Endodermal cell (in vitro differentiated cells): ENCODE measurements around the gene NUP210. TPM values are rescaled to one million over a fixed set of nuclear protein-coding genes. Genes with fewer than 3 reads are reported as not detected.

Source experiments
- DNase-seq: peaks from one replicate; pipeline ENCODE4 v3.0.0-alpha.2; 2017
- H3K27ac ChIP-seq: 2 replicates; pipeline ENCODE4 v1.5.1; 2013; ENCODE audit warnings: mild to moderate bottlenecking, low read depth, low read length, moderate library complexity
- H3K27me3 ChIP-seq: 2 replicates; pipeline ENCODE4 v1.6.1; 2013; ENCODE audit warnings: mild to moderate bottlenecking, low read length, moderate library complexity; ENCODE audit not compliant: insufficient read depth, control insufficient read depth, poor library complexity, severe bottlenecking
- H3K36me3 ChIP-seq: 2 replicates; pipeline ENCODE4 v1.7.0; 2013; ENCODE audit warnings: mild to moderate bottlenecking, low read length, moderate library complexity; ENCODE audit not compliant: control insufficient read depth, insufficient read depth
- H3K4me1 ChIP-seq: one replicate; pipeline ENCODE4 v1.7.0; 2013; ENCODE audit warnings: low read length; ENCODE audit not compliant: control insufficient read depth, insufficient read depth
- H3K4me3 ChIP-seq: 2 replicates; pipeline ENCODE4 v1.5.1; 2013; ENCODE audit warnings: mild to moderate bottlenecking, low read length, moderate library complexity
- H3K9ac ChIP-seq: 2 replicates; pipeline ENCODE4 v1.6.1; 2013; ENCODE audit warnings: mild to moderate bottlenecking, low read length, moderate library complexity; ENCODE audit not compliant: poor library complexity, severe bottlenecking; ENCODE audit errors: extremely low read depth
- H3K9me3 ChIP-seq: 2 replicates; pipeline ENCODE4 v1.6.1; 2013; ENCODE audit warnings: mild to moderate bottlenecking, low read length, moderate library complexity; ENCODE audit not compliant: control insufficient read depth
- H3K27ac Mint-ChIP-seq: 2 replicates; pipeline ENCODE4 v1.8.0; 2020; ENCODE audit warnings: mixed read lengths
- H3K27me3 Mint-ChIP-seq: 2 replicates; pipeline ENCODE4 v1.8.0; 2021; ENCODE audit warnings: mild to moderate bottlenecking, mixed read lengths; ENCODE audit not compliant: insufficient read depth
- H3K36me3 Mint-ChIP-seq: 2 replicates; pipeline ENCODE4 v1.8.0; 2020; ENCODE audit warnings: low read depth, mixed read lengths
- H3K4me1 Mint-ChIP-seq: 2 replicates; pipeline ENCODE4 v1.8.0; 2020; ENCODE audit warnings: mixed read lengths
- H3K4me3 Mint-ChIP-seq: 2 replicates; pipeline ENCODE4 v1.8.0; 2020; ENCODE audit warnings: mild to moderate bottlenecking, moderate library complexity, mixed read lengths
- H3K9me3 Mint-ChIP-seq: 2 replicates; pipeline ENCODE4 v1.8.0; 2020; ENCODE audit warnings: mild to moderate bottlenecking, mixed read lengths
- WGBS, 2 experiments: methylation state at CpG; one replicate each; pipeline versions ENCODE4 v1.1.5 to v1.1.7; 2013; ENCODE audit warnings: missing lambda C conversion rate in 2 of 2, mixed read lengths in 1 of 2; ENCODE audit not compliant: insufficient coverage in 1 of 2, insufficient read length in 1 of 2; 5-methylcytosine and 5-hydroxymethylcytosine counted together
- total RNA-seq, 2 donors: library from RNA; stranded (reverse); fragmentation: NEBNext Ultra II Directional in 1 of 2; extraction: Animal tissue kit (Norgen Biotek cat#: 25700) in 1 of 2; gene quantifications; 2 replicates in 1 of 2; 3 replicates in 1 of 2; pipeline ENCODE4 v1.2.1, GENCODE V29; 2021
- TF ChIP-seq, protein P1 (sequence below): fragments of 200-600 bp; sonication (generic); conservative IDR thresholded peaks from 2 replicates; pipeline ENCODE4 v1.5.0; 2021; ENCODE audit warnings: antibody characterized with exemption, mild to moderate bottlenecking

NUP210 gene
- total RNA-seq, 2 donors from 2014 or later: 43.0 to 62.3 TPM

DNA sequence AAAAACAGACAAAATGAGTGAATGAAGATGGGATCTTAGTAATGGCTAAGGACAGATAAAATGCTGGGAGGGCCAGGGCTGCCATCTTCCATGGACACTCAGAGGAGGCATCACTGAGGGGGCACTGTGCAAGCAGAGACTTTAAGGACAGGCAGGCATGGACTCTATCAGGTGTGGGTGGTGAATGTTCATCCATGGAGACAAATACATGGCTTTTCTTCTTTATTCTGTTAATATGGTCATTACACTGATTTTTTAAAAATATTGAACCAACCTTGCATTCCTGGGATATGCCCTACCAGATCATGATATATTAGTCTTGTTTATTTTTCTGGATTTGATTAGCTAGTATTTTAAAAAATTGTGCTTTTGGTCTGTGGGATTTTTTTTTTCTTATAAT, 12.2 kb downstream of the NUP210 start:
- H3K27me3 ChIP-seq: no peaks in the 10 kb centered on the region
- no peaks in the 10 kb centered on the region for H3K4me1 Mint-ChIP-seq
- H3K36me3 ChIP-seq: no peaks in the 10 kb centered on the region
- DNase-seq: no peak
- H3K27ac ChIP-seq: no peak overlapping the region
- H3K9me3 Mint-ChIP-seq: peaks cover 9% of the 10 kb centered on the region
- TF ChIP-seq, protein P1, sequence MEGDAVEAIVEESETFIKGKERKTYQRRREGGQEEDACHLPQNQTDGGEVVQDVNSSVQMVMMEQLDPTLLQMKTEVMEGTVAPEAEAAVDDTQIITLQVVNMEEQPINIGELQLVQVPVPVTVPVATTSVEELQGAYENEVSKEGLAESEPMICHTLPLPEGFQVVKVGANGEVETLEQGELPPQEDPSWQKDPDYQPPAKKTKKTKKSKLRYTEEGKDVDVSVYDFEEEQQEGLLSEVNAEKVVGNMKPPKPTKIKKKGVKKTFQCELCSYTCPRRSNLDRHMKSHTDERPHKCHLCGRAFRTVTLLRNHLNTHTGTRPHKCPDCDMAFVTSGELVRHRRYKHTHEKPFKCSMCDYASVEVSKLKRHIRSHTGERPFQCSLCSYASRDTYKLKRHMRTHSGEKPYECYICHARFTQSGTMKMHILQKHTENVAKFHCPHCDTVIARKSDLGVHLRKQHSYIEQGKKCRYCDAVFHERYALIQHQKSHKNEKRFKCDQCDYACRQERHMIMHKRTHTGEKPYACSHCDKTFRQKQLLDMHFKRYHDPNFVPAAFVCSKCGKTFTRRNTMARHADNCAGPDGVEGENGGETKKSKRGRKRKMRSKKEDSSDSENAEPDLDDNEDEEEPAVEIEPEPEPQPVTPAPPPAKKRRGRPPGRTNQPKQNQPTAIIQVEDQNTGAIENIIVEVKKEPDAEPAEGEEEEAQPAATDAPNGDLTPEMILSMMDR: no peak
- H3K36me3 Mint-ChIP-seq: peaks cover 6% of the 10 kb centered on the region
- H3K9ac ChIP-seq: no peak overlapping the region
- peaks cover 2% of the 10 kb centered on the region for H3K27me3 Mint-ChIP-seq
- H3K4me3 ChIP-seq: no peak overlapping the region
- H3K9me3 ChIP-seq: peaks cover 10% of the 10 kb centered on the region
- no peak overlapping the region for H3K4me3 Mint-ChIP-seq
- H3K4me1 ChIP-seq: no peaks in the 10 kb centered on the region
- H3K27ac Mint-ChIP-seq: no peak overlapping the region

DNA sequence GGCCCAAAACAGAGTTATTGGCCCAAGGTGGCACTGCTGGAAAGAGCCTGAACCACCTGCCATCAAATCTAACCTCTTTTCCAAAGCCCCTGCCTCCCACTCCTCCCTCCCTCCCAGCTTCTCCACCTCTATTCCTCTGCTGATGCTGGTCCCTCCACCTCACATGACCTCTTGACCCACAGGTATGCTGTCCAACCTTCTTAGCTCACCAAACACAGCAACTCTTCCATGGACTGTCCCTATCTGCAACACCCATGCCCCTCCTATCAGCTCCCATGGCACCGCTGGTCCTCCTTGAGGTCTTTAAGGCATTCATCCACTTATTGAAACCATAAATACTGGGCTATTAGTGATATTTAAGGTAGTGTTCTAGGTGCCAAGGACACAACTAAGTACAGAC, 12.6 kb downstream of the NUP210 start:
- H3K4me3 Mint-ChIP-seq: no peak overlapping the region
- Histone ChIP-seq H3K9me3 (peaks cover 10% of the 10 kb centered on the region), H3K36me3 (no peaks in the 10 kb centered on the region), H3K27me3 (no peaks in the 10 kb centered on the region), H3K4me1 (no peaks in the 10 kb centered on the region), H3K27ac (no peak overlapping the region), H3K9ac (no peak overlapping the region), H3K4me3 (no peak overlapping the region)
- H3K36me3 Mint-ChIP-seq: peaks cover 6% of the 10 kb centered on the region
- no peak overlapping the region for H3K27ac Mint-ChIP-seq
- DNase-seq: no peak
- peaks cover 9% of the 10 kb centered on the region for H3K9me3 Mint-ChIP-seq
- H3K4me1 Mint-ChIP-seq: no peaks in the 10 kb centered on the region
- peaks cover 2% of the 10 kb centered on the region for H3K27me3 Mint-ChIP-seq
- 100% methylated on average over 1 of the region's 1 CpG; no CpG with 5 or more reads in 1 of the 2 experiments for WGBS, 2 experiments
- TF ChIP-seq, protein P1: no peak

DNA sequence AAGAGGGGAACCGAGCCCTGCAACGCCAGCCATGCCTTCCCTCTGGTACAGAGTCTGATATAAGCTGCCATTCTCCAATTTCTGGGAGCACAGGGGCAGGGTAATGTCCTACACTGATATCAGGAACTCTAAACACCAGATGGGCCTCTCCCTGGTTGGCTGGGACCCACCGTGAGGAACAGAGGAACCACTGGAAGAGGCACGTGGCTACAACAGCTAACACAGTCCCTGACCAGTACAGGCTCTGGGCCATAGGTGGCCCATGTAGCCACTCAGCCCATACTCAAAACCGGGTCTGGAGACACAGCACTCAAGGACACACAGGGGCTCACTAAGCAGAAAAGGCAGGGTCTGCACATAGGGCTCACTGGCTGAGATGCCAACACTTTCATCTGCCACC, 13.9 kb downstream of the NUP210 start:
- TF ChIP-seq, protein P1: no peak
- H3K27me3 Mint-ChIP-seq: peaks cover 2% of the 10 kb centered on the region
- no peak overlapping the region for H3K27ac ChIP-seq
- H3K36me3 Mint-ChIP-seq: peaks cover 6% of the 10 kb centered on the region
- H3K27me3 ChIP-seq: no peaks in the 10 kb centered on the region
- no peak for DNase-seq
- H3K4me1 Mint-ChIP-seq: no peaks in the 10 kb centered on the region
- no peak overlapping the region for H3K4me3 Mint-ChIP-seq
- H3K9me3 ChIP-seq: peaks cover 10% of the 10 kb centered on the region
- no peak overlapping the region for H3K9ac ChIP-seq
- H3K4me3 ChIP-seq: no peak overlapping the region
- H3K36me3 ChIP-seq: no peaks in the 10 kb centered on the region
- peaks cover 9% of the 10 kb centered on the region for H3K9me3 Mint-ChIP-seq
- H3K27ac Mint-ChIP-seq: no peak overlapping the region
- H3K4me1 ChIP-seq: no peaks in the 10 kb centered on the region
- WGBS, 2 experiments: 89% methylated on average over 3 to 5 of the region's 5 CpGs
